Fibroblast of lung (primary cell): Measurements from ENCODE around the gene ATG4B. TPM values are rescaled to one million over a fixed set of nuclear protein-coding genes. Genes with fewer than 3 reads are reported as not detected.
A peak's percentile ranks its signal among the peaks of the same experiment; 100 is the strongest.

ENCODE experiments used
- DNase-seq, 2 donors: peaks; one replicate each; pipeline versions ENCODE4 v3.0.0 to v3.0.0-alpha.2; 2010; ENCODE audit warnings: low read depth in 2 of 2
- H2AFZ ChIP-seq: 2 replicates; pipeline ENCODE4 v1.5.1; 2012; ENCODE audit warnings: low read length, control low read depth, inconsistent platforms
- H3K27ac ChIP-seq: 2 replicates; pipeline ENCODE4 v1.5.1; 2011; ENCODE audit warnings: low read length, control low read depth; ENCODE audit not compliant: insufficient read depth
- H3K27me3 ChIP-seq: 2 replicates; pipeline ENCODE4 v1.5.1; 2011; ENCODE audit warnings: mild to moderate bottlenecking, low read length; ENCODE audit not compliant: control insufficient read depth, insufficient read depth
- H3K36me3 ChIP-seq: 2 replicates; pipeline ENCODE4 v1.5.1; 2011; ENCODE audit warnings: low read length; ENCODE audit not compliant: control insufficient read depth, insufficient read depth
- H3K4me1 ChIP-seq: 2 replicates; pipeline ENCODE4 v1.5.1; 2011; ENCODE audit warnings: low read length; ENCODE audit not compliant: control insufficient read depth, insufficient read depth; ENCODE audit errors: extremely low read depth
- H3K4me2 ChIP-seq: 2 replicates; pipeline ENCODE4 v1.5.1; 2011; ENCODE audit warnings: low read length, control low read depth; ENCODE audit not compliant: insufficient read depth; ENCODE audit errors: extremely low read depth
- H3K4me3 ChIP-seq, 4 experiments: fragments of 200-600 bp in 1 of 4; sonication (generic) in 1 of 4; replicated peaks in 1 of 4; 2 replicates each; pipeline ENCODE4 v1.5.1; 2011 to 2016; ENCODE audit warnings: low read length in 4 of 4, low read depth in 3 of 4, mild to moderate bottlenecking in 3 of 4, control low read depth in 2 of 4, inconsistent platforms in 1 of 4, mixed read lengths in 1 of 4; ENCODE audit not compliant: insufficient read depth in 1 of 4; ENCODE audit errors: control extremely low read depth in 1 of 4
- H3K79me2 ChIP-seq: 2 replicates; pipeline ENCODE4 v1.5.1; 2012; ENCODE audit warnings: mild to moderate bottlenecking, low read length, inconsistent platforms; ENCODE audit not compliant: control insufficient read depth, insufficient read depth
- H3K9ac ChIP-seq: 2 replicates; pipeline ENCODE4 v1.5.1; 2011; ENCODE audit warnings: mild to moderate bottlenecking, low read length, control low read depth; ENCODE audit not compliant: insufficient read depth
- H3K9me3 ChIP-seq: 2 replicates; pipeline ENCODE4 v1.5.1; 2012; ENCODE audit warnings: low read depth, low read length; ENCODE audit not compliant: control insufficient read depth, insufficient read depth
- H4K20me1 ChIP-seq: 2 replicates; pipeline ENCODE4 v1.5.1; 2011; ENCODE audit warnings: low read length; ENCODE audit not compliant: control insufficient read depth, insufficient read depth; ENCODE audit errors: extremely low read depth
- EZH2 ChIP-seq: IDR thresholded peaks from 2 replicates; pipeline ENCODE4 v1.5.1; 2012; ENCODE audit warnings: low read length, control low read depth, mild to moderate bottlenecking; ENCODE audit errors: missing control alignments
- polyA plus RNA-seq, 2 donors: library from polyadenylated mRNA; depleted of rRNA in 1 of 2; stranded (reverse) in 1 of 2; unstranded in 1 of 2; fragments of >200 nt; gene quantifications; 2 replicates each; pipeline ENCODE4 v1.2.1, GENCODE V29; 2011 to 2012; ENCODE audit warnings: missing spikeins in 1 of 2
- total RNA-seq: library from RNA; depleted of rRNA; stranded (reverse); fragments of >200 nt; gene quantifications from 2 replicates; pipeline ENCODE4 v1.2.1, GENCODE V29; 2014
- TF ChIP-seq, protein P1 (sequence below), 2 donors: IDR thresholded peaks in 1 of 2; conservative IDR thresholded peaks in 1 of 2; 1 replicate in 1 of 2; 2 replicates in 1 of 2; pipeline ENCODE4 v1.5.1; 2011 to 2012; ENCODE audit warnings: low read length in 2 of 2, control low read depth in 1 of 2, inconsistent platforms in 1 of 2, low read depth in 1 of 2, mild to moderate bottlenecking in 1 of 2

Gene ATG4B
- total and polyA plus RNA-seq, 2 donors (not counting 1 experiment from before 2014, with no cell fraction given), result 45.1 to 76.2 TPM

DNA sequence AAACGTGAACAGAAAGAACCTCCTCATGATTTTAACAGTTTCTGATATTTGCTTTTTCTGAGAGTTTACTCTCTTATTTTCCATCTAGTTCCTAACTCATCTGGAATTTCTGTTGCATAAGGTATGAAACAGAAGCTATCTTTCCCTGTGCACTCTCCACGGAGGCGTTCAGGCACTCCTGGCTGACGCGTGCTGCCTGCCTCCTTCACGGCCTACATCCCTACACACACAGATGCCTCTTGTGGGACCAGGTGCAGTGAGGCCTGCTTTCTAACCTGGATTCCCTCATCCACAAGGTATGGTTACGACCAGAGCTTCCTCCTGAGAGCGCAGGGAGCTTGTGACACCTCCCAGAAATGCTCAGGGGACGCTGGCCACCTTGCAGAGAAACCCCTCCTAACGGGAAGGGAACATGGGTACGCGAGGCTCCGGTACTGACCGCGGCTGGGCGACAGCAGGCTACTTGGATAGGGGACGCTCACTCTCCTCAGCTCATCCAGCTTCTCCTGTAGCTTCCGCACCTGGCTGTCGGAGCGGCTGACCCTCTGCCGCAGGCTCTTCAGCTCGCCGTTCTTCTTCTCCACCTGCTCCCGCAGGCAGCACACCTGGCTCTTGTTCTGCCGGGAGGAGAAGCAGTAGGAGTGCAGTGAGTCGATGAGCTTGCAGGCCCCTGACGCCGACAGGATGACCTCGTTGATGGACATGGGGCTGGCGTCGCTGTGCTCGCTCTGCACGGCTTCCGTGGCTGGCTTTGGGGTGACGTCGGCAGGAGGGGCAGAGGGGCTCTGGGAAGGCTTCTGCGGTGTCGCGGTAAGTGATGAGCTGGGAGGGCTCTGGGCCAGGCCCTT, 4.8 kb upstream of the ATG4B start:
- H2AFZ ChIP-seq, result no peak overlapping the region
- no peaks in the 10 kb centered on the region for H3K27me3 ChIP-seq
- no peak overlapping the region for H3K9ac ChIP-seq
- no peaks in the 10 kb centered on the region for H4K20me1 ChIP-seq
- peaks cover 55% of the 10 kb centered on the region for H3K79me2 ChIP-seq
- no peak for DNase-seq
- H3K4me1 ChIP-seq, result peaks cover 7% of the 10 kb centered on the region
- no peak overlapping the region for H3K4me2 ChIP-seq
- H3K27ac ChIP-seq, result no peak overlapping the region
- TF ChIP-seq EZH2, result no peak
- TF ChIP-seq, protein P1, sequence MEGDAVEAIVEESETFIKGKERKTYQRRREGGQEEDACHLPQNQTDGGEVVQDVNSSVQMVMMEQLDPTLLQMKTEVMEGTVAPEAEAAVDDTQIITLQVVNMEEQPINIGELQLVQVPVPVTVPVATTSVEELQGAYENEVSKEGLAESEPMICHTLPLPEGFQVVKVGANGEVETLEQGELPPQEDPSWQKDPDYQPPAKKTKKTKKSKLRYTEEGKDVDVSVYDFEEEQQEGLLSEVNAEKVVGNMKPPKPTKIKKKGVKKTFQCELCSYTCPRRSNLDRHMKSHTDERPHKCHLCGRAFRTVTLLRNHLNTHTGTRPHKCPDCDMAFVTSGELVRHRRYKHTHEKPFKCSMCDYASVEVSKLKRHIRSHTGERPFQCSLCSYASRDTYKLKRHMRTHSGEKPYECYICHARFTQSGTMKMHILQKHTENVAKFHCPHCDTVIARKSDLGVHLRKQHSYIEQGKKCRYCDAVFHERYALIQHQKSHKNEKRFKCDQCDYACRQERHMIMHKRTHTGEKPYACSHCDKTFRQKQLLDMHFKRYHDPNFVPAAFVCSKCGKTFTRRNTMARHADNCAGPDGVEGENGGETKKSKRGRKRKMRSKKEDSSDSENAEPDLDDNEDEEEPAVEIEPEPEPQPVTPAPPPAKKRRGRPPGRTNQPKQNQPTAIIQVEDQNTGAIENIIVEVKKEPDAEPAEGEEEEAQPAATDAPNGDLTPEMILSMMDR (conservative IDR thresholded peaks at IDR 0.05 in 1 of 2, IDR thresholded peaks at IDR 0.05 in 1 of 2; ENCODE audit: low read depth in 1 of 2, low read length in 2 of 2), result no peak
- peaks cover 14% of the 10 kb centered on the region for H3K36me3 ChIP-seq
- no peaks in the 10 kb centered on the region for H3K9me3 ChIP-seq
- H3K4me3 ChIP-seq, result no peak overlapping the region

DNA sequence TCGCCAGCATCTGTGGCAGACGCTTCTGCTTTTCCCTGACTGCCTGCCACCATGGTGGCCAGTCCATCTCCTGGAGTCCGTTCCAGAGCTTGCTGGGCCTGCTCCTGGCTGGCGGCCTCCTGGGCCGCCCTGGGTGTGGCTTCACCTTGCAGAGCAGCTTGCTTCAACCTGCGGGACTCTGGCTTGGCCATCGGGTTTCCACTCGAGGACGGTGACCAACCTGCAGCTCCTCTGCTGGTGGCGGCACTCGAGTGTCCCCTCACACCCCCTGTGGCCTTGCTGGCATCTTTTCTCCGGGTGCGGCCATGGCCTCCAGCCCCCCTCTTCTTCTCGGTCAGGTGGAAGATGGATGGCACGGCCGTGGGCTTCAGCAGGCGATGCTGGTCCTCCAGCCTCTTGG, 3.9 kb upstream of the ATG4B start:
- Histone ChIP-seq H4K20me1 (no peaks in the 10 kb centered on the region), H2AFZ (no peak overlapping the region), H3K9ac (no peak overlapping the region), H3K4me3 (no peak overlapping the region), H3K4me1 (peaks cover 7% of the 10 kb centered on the region), H3K36me3 (peaks cover 14% of the 10 kb centered on the region), H3K79me2 (peaks cover 56% of the 10 kb centered on the region), H3K27ac (no peak overlapping the region), H3K27me3 (no peaks in the 10 kb centered on the region), H3K9me3 (no peaks in the 10 kb centered on the region), H3K4me2 (no peak overlapping the region)
- TF ChIP-seq, protein P1 (conservative IDR thresholded peaks at IDR 0.05 in 1 of 2, IDR thresholded peaks at IDR 0.05 in 1 of 2; ENCODE audit: low read depth in 1 of 2, low read length in 2 of 2), result no peak
- TF ChIP-seq EZH2, result no peak
- no peak for DNase-seq

DNA sequence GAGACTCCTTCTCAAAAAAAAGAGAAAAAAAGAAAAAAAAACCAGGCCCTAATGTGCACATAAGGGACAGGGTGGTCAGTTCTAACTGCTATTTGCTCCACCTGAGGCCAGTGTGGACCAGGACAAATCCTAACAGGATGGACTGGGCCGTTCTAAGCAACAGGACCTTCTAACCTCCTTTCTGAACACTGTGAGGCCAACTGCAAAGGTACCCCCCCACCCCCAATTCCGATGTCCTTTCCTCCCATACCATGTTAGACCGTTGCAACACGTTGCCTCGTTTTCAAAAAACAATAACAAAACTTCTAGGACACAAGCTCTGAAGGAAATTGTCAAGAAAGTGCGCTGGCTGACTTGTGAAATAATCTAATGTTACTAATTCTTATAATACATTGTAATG, 1.7 kb upstream of the ATG4B start:
- no peaks in the 10 kb centered on the region for H3K9me3 ChIP-seq
- peak overlapping the region; percentile 50 for H3K27ac ChIP-seq
- no peaks in the 10 kb centered on the region for H4K20me1 ChIP-seq
- no peaks in the 10 kb centered on the region for H3K4me1 ChIP-seq
- H2AFZ ChIP-seq, result no peak overlapping the region
- peak overlapping the region; percentile 85 for H3K9ac ChIP-seq
- H3K27me3 ChIP-seq, result no peaks in the 10 kb centered on the region
- peaks cover 14% of the 10 kb centered on the region for H3K36me3 ChIP-seq
- H3K79me2 ChIP-seq, result peaks cover 74% of the 10 kb centered on the region
- H3K4me3 ChIP-seq, result peak overlapping the region; percentile 85 to 94 (median 90)
- peak in 1 of 2 donors; percentile 37 for DNase-seq
- peak overlapping the region; percentile 97 for H3K4me2 ChIP-seq
- no peak for TF ChIP-seq EZH2
- TF ChIP-seq, protein P1 (conservative IDR thresholded peaks at IDR 0.05 in 1 of 2, IDR thresholded peaks at IDR 0.05 in 1 of 2; ENCODE audit: low read depth in 1 of 2, low read length in 2 of 2), result no peak
